Globus pallidus (tissue), 1 donor: ENCODE measurements around the gene DEPDC5.
"Not testable (repeated sequence)": the region's sequence is repeated elsewhere in the genome, so short reads cannot be mapped to it uniquely, and the experiment has no call there.

Experiments
- DNase-seq: peaks from one replicate; pipeline ENCODE4 v3.0.0-alpha.2; 2015; ENCODE audit warnings: low spot score

DEPDC5 gene

GRCh38 chr22:31749636-31750364, 4.0 kb upstream of the DEPDC5 start, which contains the start of gene PRR14L:
Gene PRR14L (minus strand): TSS chr22:31750132. CDS start chr22:31738860, 11,272 bp downstream.
- peak; percentile 97 for DNase-seq

DNA sequence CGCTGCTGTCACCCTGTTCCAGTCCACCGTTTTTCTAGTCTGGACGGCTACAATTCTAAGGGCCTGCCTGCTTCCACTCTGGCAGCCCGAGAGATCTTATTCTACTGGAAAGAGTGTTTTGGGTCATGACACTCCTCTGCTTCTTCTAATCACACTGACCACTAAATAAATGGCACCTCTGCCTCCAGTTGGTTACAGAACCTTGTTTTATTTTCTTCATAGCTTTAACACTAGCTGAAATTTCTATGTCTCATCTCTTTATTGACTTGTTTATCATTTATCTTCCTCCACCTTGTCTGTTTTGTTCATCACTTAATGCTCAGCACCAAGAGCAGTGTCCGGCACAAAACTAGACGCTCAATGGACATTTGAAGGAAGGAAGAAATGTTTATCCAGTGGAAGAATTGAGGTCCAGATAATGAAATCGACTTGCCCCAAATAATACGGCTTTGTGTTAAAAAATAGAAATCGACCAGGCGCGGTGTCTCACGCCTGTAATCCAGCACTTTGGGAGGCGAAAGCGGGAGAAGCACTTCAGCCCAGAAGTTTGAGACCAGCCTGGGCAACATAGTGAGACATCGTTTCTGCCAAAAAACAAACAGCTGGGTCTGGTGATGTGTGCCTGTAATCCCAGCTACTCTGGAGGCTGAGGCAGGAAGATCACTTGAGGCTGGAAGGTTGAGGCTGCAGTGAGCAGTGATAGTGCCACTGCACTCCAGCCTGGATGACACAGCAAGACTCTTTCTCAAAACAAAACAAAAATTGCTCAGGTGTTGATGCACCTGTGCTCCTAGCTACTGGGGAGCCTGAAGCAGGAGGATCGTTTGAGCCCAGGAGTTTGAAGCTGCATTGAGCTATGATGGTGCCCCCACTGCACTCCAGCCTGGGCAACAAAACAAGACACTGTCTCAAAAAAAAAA, 3.2 kb upstream of the DEPDC5 start:
- no peak for DNase-seq

- DNase-seq, result peak; percentile 6
Measured at GRCh38 chr22:31752096-31752847, 1.5 kb upstream of the DEPDC5 start.

DNA sequence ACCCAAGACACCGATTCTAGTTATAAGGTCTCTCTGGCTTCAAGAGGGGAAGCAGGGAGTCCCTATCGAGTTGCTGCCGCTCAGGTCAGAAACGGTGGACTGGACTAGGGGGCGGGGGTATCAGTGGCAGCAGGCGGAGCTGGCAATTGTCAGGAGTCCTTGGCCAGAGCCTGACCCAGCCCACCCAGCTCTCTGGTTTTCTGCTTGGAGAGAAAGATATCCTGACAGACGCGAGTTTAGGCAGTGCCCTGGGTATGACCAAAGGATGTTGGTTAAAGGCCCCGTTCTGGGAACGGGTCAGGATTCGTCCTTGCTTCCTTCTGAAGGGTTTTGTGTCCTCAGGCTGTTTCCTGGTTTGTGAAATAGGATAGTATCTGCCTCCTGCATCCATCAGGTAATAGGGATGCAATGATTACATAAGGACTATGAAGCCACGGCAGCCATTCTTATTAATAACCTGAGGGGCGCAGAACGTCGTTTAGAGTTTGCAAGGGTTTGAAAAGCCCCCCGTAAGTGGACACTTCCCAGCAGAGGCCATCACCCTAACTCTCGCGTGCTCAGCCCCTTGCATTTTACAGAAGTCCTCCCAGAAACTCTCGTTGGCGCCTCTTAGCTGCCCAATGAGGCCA, 700 bp upstream of the DEPDC5 start:
- DNase-seq, result no peak

DNA sequence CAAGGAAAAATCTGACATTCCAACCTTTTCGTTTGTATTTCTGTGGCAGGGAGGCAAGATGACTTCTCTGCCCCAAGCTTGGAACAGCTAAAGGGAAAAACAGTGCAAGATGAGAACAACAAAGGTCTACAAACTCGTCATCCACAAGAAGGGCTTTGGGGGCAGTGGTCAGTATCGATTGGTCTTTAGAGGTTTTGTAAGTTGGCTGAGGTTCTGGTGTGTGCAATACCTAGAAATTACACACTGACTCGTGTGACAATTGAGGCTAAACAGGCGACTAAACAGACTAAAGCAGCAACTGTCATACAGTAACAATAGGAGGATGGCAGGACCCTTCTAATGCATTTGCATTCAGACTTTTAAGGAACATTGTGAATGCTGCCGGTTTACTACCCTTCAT, 994 bp downstream of the DEPDC5 start:
- no peak for DNase-seq

DNA sequence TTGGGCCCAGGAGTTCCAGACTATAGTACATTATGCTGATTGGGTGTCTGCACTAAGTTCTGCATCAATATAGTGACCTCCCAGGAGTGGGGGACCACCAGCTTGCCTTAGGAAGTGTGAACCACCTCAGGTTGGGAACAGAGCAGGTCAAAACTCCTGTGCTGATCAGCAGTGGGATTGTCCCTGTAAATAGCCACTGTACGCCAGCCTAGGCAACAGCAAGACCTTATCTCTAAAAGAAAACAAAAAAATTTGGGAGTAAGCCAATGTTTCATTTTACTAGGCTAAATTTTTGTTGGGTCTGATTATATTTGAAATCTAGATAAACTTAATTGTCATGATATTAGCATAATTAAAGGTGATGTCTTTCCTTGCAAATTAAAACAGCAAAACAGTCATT, 3.4 kb downstream of the DEPDC5 start:
- DNase-seq, result no peak

DNA sequence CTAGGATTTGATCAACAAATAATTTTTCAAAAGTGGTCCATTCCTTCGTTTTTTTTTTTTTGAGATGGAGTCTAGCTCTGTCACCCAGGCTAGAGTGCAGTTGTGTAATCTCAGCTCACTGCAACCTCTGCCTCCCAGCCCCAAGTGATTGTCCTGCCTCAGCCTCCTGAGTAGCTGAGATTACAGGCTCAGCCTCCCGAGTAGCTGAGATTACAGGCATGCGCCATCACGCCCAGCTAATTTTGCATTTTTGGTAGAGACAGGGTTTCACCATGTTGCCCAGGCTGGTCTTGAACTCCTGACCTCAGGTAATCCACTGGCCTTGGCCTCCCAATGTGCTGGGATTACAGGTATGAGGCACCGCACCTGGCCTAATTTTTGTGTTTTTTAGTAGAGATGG, 5.0 kb downstream of the DEPDC5 start:
- DNase-seq, result not testable (repeated sequence)

DNA sequence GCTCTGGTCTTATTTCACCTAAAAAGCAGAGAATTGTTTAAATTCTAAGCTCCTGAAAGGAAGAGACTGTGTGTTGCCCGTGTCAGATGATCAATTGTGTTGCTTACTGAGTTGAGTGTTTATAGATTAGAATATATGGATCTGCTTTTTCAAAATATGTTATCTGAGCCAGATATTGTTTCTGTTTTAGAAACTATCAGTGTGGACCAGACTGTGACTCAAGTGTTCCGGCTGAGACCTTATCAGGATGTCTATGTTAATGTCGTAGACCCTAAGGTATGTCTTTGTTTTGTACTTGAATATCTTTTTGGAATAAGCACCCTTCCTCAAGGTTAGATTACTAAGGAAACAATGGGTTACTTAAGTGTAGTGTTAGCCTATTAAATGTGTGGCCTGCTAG, 11.0 kb downstream of the DEPDC5 start:
- no peak for DNase-seq

- no peak for DNase-seq
Measured at GRCh38 chr22:31768422-31769059, 14.7 kb downstream of the DEPDC5 start.

- DNase-seq, result no peak
Measured at GRCh38 chr22:31773416-31773815, 19.6 kb downstream of the DEPDC5 start.

GRCh38 chr22:31776231-31776630, 22.4 kb downstream of the DEPDC5 start:
- no peak for DNase-seq

GRCh38 chr22:31789803-31790202, 36.0 kb downstream of the DEPDC5 start:
- no peak for DNase-seq

GRCh38 chr22:31790240-31790639, 36.4 kb downstream of the DEPDC5 start:
- peak; percentile 29 for DNase-seq

DNA sequence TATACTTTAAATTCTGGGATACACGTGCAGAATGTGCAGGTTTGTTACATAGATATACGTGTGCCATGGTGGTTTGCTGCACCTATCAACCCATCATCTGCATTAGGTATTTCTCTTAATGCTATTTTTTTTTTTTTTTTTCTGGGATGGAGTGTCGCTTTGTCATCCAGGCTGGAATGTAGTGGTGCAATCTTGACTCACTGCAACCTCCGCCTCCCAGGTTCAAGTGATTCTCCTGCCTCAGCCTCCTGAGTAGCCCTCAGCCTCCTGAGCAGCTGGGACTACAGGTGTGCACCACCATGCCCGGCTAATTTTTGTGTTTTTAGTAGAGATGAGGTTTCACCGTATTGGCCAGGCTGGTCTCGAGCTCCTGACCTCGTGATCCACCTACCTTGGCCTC, 45.5 kb downstream of the DEPDC5 start:
- DNase-seq, result not testable (repeated sequence)

DNA sequence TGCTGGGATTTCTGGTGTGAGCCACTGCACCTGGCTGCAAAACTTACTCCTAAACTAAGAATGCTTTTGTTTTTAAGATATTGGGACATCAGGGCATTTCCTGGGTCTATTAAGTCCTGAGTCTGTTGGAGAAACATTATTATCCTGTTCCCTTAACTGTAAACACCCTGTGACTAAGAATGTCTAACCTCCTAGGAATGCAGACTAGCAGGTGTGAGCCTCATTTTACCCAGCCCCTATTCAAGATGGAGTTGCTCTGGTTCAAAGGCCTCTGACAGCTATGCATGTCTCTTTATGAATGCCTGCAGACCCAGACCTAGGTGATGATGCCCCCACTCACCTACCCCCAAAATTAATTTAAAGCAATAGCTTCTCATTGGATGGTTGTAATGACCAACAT, 46.2 kb downstream of the DEPDC5 start:
- DNase-seq, result no peak

DNA sequence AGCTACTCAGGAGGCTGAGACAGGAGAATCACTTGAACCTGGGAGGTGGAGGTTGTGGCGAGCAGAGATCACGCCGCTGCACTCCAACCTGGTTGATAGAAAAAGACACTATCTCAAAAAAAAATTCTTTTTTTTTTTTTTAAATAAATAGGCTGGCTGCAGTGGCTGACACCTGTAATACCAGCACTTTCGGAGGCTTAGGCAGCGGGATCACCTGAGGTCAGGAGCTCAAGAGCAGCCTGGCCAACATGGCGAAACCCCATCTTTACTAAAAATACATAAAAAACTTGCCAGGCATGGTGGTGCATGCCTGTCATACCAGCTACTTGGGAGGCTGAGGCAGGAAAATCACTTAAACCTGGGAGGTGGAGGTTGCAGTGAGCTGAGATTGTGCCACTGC, 47.0 kb downstream of the DEPDC5 start:
- not testable (repeated sequence) for DNase-seq

DNA sequence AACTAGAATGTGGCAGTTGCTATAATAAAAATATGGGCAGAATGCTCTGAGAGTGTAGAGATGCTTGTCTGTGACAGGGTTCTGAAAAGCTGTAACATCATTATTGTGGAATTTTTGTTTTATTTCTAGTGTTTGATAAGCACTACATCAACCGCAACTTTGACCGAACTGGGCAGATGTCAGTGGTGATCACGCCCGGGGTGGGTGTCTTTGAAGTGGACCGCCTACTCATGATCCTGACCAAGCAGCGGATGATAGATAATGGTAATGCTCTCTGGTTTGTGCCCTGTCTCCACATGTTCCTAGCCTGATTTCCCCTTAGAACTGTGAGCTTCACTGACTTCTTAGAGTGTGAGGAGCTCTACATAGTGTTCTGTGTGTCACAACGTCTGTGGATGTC, 48.8 kb downstream of the DEPDC5 start:
- DNase-seq, result no peak

DNA sequence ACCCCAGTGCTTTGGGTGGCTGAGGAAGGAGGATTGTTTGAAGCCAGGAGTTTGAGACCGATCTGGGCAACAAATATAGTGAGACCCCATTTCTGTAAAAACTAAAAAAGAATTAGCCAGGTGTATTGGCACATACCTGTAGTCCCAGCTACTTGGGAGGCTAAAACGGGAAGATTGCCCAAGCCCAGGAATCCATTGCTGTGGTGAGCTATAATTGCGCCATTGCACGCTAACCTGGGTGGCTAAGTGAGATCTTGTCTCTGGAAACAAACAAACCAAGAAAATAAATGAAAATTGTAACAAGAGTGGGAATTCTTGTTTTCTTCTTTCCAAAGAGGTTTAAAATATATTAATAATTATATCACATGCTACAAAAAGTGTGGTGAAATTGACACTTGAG, 52.9 kb downstream of the DEPDC5 start:
- DNase-seq, result no peak

DNA sequence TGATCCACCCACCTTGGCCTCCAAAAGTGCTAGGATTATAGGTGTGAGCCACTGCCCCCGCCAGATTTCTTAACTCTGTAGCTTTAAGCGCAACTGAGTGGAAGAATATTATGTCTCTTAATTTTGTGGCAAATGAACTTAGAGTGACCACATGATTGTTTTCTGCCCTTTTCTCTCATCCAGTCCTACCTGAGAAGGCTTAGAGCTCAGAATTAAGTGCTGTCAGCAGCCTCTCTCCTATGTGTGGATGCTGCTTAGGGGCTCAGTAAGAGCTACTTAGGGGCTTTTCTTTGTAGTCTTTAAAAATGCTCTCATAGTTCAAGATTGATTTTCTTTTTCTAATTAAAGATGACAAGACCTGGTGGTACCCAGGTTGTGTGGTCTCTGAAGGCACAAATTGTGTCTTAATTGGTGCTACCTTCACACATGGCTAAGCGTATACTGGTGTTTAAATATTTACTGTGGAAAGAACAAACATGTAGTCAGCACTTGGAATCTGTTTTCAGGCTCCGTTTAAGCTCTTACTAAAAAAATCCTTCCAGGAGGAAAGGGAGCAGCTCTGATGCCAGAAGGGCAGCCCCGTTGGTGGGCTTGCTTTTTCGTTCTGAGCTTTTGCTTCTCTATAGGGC, 59.3 kb downstream of the DEPDC5 start:
- DNase-seq, result no peak

- not testable (repeated sequence) for DNase-seq
Measured at GRCh38 chr22:31813898-31814297, 60.1 kb downstream of the DEPDC5 start.

- DNase-seq, result no peak
Measured at GRCh38 chr22:31814942-31815341, 61.1 kb downstream of the DEPDC5 start.
